IPS DF 6.9 (cell line): ENCODE data around the gene DNAJC5G.
A peak's percentile ranks its signal among the peaks of the same experiment; 100 is the strongest.
"Not testable (repeated sequence)": the region's sequence is repeated elsewhere in the genome, so short reads cannot be mapped to it uniquely, and the experiment has no call there.

Experiments used
- DNase-seq: peaks from one replicate; pipeline ENCODE4 v3.0.0-alpha.2; 2013; ENCODE audit warnings: low read depth, low spot score
- H3K27ac ChIP-seq: one replicate; pipeline ENCODE4 v1.5.1; 2013; ENCODE audit warnings: low read length, control low read depth
- H3K27me3 ChIP-seq: 2 replicates; pipeline ENCODE4 v1.6.1; 2013; ENCODE audit warnings: mild to moderate bottlenecking, low read length; ENCODE audit not compliant: control insufficient read depth, insufficient read depth
- H3K36me3 ChIP-seq: 2 replicates; pipeline ENCODE4 v1.6.1; 2013; ENCODE audit warnings: low read length; ENCODE audit not compliant: control insufficient read depth, insufficient read depth
- H3K4me1 ChIP-seq: 2 replicates; pipeline ENCODE4 v1.6.1; 2013; ENCODE audit warnings: low read length; ENCODE audit not compliant: control insufficient read depth, insufficient read depth
- H3K4me3 ChIP-seq: 2 replicates; pipeline ENCODE4 v1.5.1; 2013; ENCODE audit warnings: mild to moderate bottlenecking, low read length
- H3K9me3 ChIP-seq: 2 replicates; pipeline ENCODE4 v1.6.1; 2013; ENCODE audit warnings: low read length, inconsistent platforms; ENCODE audit not compliant: control insufficient read depth, insufficient read depth
- WGBS: extraction: QIAGEN DNeasy Blood & Tissue Kit; methylation state at CpG from one replicate; pipeline ENCODE4 v1.1.7; 2013; ENCODE audit warnings: mixed read lengths, missing lambda C conversion rate; ENCODE audit not compliant: insufficient read length, insufficient coverage; 5-methylcytosine and 5-hydroxymethylcytosine counted together

The DNAJC5G gene

GRCh38 chr2:27264253-27264752 lies 10.9 kb upstream of the DNAJC5G start:
- H3K4me1 ChIP-seq = peaks cover 4% of the 10 kb centered on the region; the same call in 1 of the 2 replicates
- no peak for DNase-seq
- H3K27me3 ChIP-seq = peaks cover 40% of the 10 kb centered on the region
- H3K36me3 ChIP-seq = no peaks in the 10 kb centered on the region
- H3K9me3 ChIP-seq = no peaks in the 10 kb centered on the region
- H3K27ac ChIP-seq = no peak overlapping the region
- WGBS = no CpG with 5 or more reads among the region's 38 CpGs
- peak overlapping the region; percentile 38; the same call in 1 of the 2 replicates for H3K4me3 ChIP-seq

DNA sequence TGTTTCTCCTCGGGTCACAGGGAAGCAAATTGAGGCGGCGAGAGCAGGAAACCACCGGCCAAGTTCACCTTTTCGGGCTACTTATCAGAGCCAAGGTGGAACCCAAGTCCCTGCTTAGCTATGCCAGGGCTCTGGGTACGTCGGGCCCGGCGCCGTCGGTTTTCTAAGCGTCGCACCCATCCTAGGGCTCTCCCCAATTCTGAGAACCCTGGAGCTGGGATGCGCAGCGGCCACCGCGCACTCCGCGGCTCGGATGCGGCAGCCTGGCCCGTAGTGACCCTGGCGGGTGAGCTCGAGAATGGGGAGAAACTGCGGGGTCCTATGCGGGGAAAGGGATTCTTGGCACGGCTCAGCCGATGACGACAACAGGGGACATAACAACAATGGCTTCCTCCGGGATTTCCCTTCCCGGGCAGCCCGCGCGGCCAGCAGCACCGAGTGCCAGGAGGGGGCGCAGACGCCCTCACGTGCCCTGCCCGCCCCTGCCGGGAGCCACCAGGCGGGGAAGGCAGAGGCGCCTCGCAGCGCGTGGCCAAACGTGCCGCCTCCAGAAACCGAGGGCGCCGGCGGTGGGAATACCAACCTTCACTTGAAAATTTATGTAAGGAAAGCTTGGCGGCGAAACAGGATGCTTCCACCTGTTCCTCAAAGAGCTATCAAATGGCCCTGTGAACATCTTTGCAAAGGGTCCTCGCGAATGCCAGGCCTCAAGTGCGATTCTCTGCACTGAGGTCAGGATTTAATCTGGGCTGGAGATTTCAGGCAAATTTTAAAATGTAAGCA lies 10.3 kb upstream of the DNAJC5G start:
- H3K9me3 ChIP-seq = no peaks in the 10 kb centered on the region
- no peaks in the 10 kb centered on the region for H3K36me3 ChIP-seq
- H3K27me3 ChIP-seq = peaks cover 40% of the 10 kb centered on the region
- H3K27ac ChIP-seq = no peak overlapping the region
- WGBS = no CpG with 5 or more reads among the region's 56 CpGs
- peaks cover 4% of the 10 kb centered on the region; the same call in 1 of the 2 replicates for H3K4me1 ChIP-seq
- peak overlapping the region; percentile 38; the same call in 1 of the 2 replicates for H3K4me3 ChIP-seq
- DNase-seq = no peak

GRCh38 chr2:27265536-27265870 lies 9.7 kb upstream of the DNAJC5G start:
- H3K9me3 ChIP-seq = no peaks in the 10 kb centered on the region
- H3K36me3 ChIP-seq = no peaks in the 10 kb centered on the region
- no peak for DNase-seq
- H3K4me3 ChIP-seq = no peak overlapping the region
- peaks cover 40% of the 10 kb centered on the region for H3K27me3 ChIP-seq
- H3K27ac ChIP-seq = no peak overlapping the region
- H3K4me1 ChIP-seq = peaks cover 4% of the 10 kb centered on the region; the same call in 1 of the 2 replicates

GRCh38 chr2:27268296-27268695 lies 6.9 kb upstream of the DNAJC5G start:
- not testable (repeated sequence) for H3K36me3 ChIP-seq, H3K4me3 ChIP-seq, H3K4me1 ChIP-seq, DNase-seq, H3K27ac ChIP-seq, H3K9me3 ChIP-seq
- WGBS = no CpG with 5 or more reads among the region's 13 CpGs
- peaks cover 24% of the 10 kb centered on the region for H3K27me3 ChIP-seq

GRCh38 chr2:27270131-27270530 lies 5.1 kb upstream of the DNAJC5G start:
- no peak for DNase-seq
- Histone ChIP-seq H3K4me1 (no peaks in the 10 kb centered on the region), H3K9me3 (no peaks in the 10 kb centered on the region), H3K27ac (no peak overlapping the region), H3K4me3 (no peak overlapping the region), H3K27me3 (peaks cover 9% of the 10 kb centered on the region; the same call in 1 of the 2 replicates), H3K36me3 (no peaks in the 10 kb centered on the region)
- WGBS = no CpG with 5 or more reads among the region's 3 CpGs

GRCh38 chr2:27270670-27271069 lies 4.6 kb upstream of the DNAJC5G start:
- no peak for DNase-seq
- peaks cover 4% of the 10 kb centered on the region; the same call in 1 of the 2 replicates for H3K27me3 ChIP-seq
- H3K27ac ChIP-seq = no peak overlapping the region
- no CpG with 5 or more reads among the region's 2 CpGs for WGBS
- no peaks in the 10 kb centered on the region for H3K36me3 ChIP-seq
- no peaks in the 10 kb centered on the region for H3K4me1 ChIP-seq
- no peaks in the 10 kb centered on the region for H3K9me3 ChIP-seq
- no peak overlapping the region for H3K4me3 ChIP-seq

DNA sequence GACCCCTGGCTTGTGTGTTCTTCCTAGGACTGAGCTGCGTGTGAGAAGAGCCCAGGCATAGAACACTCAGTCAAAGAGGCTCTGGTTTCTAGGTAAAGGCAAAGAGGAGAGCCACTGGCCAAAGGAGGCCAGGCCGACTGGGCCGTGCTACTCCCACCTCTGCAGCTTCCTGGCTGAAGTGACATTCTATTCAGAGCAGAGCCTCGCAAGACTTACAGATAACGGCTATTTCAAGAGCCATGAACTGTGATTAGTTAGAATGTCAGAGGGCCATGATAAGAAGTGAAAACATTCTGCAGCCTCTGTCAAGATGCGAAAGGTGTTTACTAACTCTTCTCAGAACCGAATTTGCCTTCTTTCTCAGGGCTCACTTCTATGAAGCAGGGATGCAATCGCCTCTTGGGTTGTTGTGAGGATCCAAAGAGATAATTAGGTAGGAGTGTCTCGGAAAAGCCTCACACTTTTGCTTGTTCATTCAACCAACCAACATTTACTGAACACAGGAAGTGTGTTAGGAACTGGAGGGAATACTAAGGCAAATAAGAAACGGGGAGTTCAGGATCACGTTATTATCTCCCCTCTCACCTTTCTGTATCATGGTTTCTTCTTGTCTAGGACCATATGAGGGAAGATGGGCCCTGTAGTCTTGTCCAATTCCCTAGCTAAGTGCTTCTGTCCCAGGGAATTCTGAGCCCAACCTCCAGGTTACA lies 3.4 kb upstream of the DNAJC5G start:
- DNase-seq = no peak
- Histone ChIP-seq H3K9me3 (no peaks in the 10 kb centered on the region), H3K4me1 (no peaks in the 10 kb centered on the region), H3K27me3 (no peaks in the 10 kb centered on the region; the same call in 1 of the 2 replicates), H3K27ac (no peak overlapping the region), H3K4me3 (no peak overlapping the region), H3K36me3 (no peaks in the 10 kb centered on the region)
- WGBS = no CpG with 5 or more reads among the region's 11 CpGs

- DNase-seq, H3K27ac ChIP-seq, H3K4me3 ChIP-seq, H3K9me3 ChIP-seq, H3K27me3 ChIP-seq, H3K4me1 ChIP-seq, H3K36me3 ChIP-seq: not testable (repeated sequence)
- no CpG with 5 or more reads among the region's 15 CpGs for WGBS
Observed at GRCh38 chr2:27272537-27273522, 2.4 kb upstream of the DNAJC5G start.

DNA sequence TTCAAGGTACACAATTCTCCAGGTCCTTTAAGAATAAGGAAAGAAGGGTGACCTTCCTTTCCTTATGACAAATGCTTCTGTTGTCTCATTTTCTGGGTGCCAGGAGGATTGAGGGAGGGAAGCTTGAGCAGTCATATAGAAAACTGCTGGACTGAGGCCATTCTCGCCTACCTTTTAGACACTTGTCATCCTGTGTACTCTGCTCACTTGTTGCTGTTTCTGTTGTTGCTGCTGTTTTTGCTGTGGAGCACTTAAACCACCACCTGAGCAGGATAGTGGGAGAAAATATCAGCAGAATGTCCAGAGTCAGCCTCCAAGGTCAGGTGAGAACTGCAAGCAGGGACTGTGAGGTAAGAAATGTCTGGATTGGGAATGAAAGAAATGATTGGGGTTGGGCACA lies 2.8 kb downstream of the DNAJC5G start:
- no peak for DNase-seq
- no peaks in the 10 kb centered on the region; the same call in 1 of the 2 replicates for H3K27me3 ChIP-seq
- WGBS = no CpG with 5 or more reads among the region's 1 CpG
- no peaks in the 10 kb centered on the region for H3K36me3 ChIP-seq
- no peak overlapping the region for H3K27ac ChIP-seq
- no peak overlapping the region for H3K4me3 ChIP-seq
- H3K9me3 ChIP-seq = no peaks in the 10 kb centered on the region
- peaks cover 8% of the 10 kb centered on the region for H3K4me1 ChIP-seq

DNA sequence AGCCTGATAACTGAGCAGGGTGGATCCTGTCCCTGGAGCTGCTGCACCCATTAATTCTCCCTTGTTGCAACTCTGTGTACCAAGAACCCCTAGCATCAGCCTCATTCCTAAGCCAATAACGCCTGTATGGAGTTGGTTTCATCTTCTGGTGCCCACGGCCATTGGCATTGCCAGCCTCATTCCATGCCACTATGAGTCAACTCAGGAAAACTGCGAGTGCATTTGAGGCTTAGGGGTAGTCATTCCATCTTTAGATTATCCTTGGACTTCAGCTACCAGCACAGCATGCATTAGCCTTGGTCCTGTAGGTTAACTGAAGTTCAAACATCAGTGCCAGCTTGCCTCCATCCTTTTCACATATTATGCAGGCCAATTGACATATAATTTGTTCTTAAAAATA lies 5.6 kb downstream of the DNAJC5G start:
- Histone ChIP-seq H3K36me3 (no peaks in the 10 kb centered on the region), H3K4me1 (peaks cover 8% of the 10 kb centered on the region), H3K27ac (no peak overlapping the region), H3K27me3 (no peaks in the 10 kb centered on the region; the same call in 1 of the 2 replicates), H3K4me3 (no peak overlapping the region), H3K9me3 (no peaks in the 10 kb centered on the region)
- no peak for DNase-seq
- no CpG with 5 or more reads among the region's 3 CpGs for WGBS
